Measurements from ENCODE around the gene CLINT1.

DNA sequence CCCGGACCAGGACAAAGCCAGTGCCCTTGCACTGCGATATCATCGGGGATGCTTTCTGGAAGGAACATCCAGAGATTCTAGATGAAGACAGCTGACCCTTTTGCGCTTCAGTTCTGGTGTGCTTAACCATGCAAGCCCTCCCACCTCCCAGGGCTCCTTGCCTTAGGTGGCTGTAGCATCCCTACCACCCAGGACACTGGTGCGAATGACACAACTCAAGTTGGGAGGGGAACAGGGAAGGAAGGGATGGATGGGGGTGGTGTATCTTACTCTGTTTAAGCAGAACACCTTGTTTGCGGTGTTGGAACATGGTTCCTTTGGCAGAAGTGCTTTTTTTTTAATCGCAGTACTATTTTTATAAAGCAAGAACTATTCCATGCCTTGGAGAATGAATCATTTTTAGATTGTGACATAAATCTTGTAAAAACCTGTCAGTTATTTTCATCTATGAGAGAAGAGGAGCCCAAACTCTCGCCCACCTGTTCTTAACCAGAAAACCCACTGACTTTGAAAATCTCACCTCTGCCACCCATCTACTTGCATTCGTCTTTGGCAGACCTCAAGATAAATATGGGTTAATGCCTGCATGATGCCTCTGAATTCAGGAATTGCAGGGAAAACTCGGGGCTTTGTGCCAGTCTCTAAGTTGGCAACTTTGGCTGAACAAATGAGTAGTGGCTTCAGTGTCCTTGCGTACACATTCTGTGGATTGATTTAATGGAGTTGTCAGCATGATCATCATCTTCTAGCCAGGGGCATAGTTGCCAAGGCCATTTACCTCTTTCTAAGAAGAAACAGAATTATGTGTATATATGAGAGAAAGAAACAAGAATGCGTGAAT is 119.3 kb downstream of the CLINT1 start:
- TF ChIP-seq, protein P1, sequence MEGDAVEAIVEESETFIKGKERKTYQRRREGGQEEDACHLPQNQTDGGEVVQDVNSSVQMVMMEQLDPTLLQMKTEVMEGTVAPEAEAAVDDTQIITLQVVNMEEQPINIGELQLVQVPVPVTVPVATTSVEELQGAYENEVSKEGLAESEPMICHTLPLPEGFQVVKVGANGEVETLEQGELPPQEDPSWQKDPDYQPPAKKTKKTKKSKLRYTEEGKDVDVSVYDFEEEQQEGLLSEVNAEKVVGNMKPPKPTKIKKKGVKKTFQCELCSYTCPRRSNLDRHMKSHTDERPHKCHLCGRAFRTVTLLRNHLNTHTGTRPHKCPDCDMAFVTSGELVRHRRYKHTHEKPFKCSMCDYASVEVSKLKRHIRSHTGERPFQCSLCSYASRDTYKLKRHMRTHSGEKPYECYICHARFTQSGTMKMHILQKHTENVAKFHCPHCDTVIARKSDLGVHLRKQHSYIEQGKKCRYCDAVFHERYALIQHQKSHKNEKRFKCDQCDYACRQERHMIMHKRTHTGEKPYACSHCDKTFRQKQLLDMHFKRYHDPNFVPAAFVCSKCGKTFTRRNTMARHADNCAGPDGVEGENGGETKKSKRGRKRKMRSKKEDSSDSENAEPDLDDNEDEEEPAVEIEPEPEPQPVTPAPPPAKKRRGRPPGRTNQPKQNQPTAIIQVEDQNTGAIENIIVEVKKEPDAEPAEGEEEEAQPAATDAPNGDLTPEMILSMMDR (conservative IDR thresholded peaks at IDR 0.05; ENCODE audit: low read depth, low read length): no peak
- TF ChIP-seq EZH2 (IDR thresholded peaks at IDR 0.05; ENCODE audit: borderline replicate concordance, low read depth, low read length, poor library complexity, severe bottlenecking): no peak
